ENCODE data around the gene CDR2L.
"Not testable (repeated sequence)": the region's sequence is repeated elsewhere in the genome, so short reads cannot be mapped to it uniquely, and the experiment has no call there.

Gene CDR2L

GRCh38 chr17:75010683-75011400 lies 23.4 kb downstream of the CDR2L start:
- Histone ChIP-seq H3K36me3 (ENCODE audit: control insufficient read depth, insufficient read depth, low read length) (no peaks in the 10 kb centered on the region), H3K27me3 (ENCODE audit: control insufficient read depth, insufficient read depth, low read length) (no peaks in the 10 kb centered on the region), H3K9ac (ENCODE audit: low read length) (no peak overlapping the region), H3K4me1 (ENCODE audit: control insufficient read depth, insufficient read depth, low read length) (peaks cover 15% of the 10 kb centered on the region), H3K4me3 (ENCODE audit: low read length) (no peak overlapping the region), H3K27ac (ENCODE audit: low read depth, low read length) (peak overlapping the region; percentile 92)

DNA sequence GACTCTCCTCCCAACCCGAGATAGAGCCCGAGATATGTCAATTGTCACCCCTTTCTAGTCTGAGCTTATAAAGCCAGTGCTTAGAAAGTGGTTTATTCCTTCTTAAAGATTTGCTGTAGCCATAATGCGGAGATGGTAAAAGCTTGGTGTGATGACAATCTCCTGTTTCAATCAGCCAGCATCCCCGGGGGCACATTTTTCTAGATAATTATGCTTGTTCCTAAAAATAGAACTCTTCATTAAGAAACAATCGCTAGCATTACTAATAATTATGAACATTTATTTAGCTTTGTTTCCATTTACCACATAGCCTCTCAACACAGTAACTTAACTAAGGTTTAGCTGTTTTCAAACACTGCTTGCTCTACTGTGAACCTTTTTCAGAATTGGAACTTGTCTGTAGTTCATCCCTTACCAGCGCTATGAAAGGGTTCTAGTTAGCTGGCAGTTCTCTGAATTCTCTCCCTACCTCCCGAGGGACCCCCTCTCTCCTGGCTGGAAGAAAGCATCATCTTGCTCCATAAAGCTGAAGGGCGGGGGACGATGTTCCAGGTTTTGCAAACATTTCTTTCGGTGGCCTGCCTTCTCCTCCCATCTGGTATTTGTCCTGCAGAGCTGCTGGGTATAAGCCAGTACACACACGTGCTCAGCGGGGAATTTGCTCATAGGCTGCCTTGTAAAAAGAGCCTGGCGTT lies 24.1 kb downstream of the CDR2L start:
- Histone ChIP-seq H3K4me3 (ENCODE audit: low read length) (peak overlapping the region; percentile 75), H3K27ac (ENCODE audit: low read depth, low read length) (peak overlapping the region; percentile 92), H3K9ac (ENCODE audit: low read length) (no peak overlapping the region), H3K27me3 (ENCODE audit: control insufficient read depth, insufficient read depth, low read length) (no peaks in the 10 kb centered on the region), H3K36me3 (ENCODE audit: control insufficient read depth, insufficient read depth, low read length) (no peaks in the 10 kb centered on the region), H3K4me1 (ENCODE audit: control insufficient read depth, insufficient read depth, low read length) (peaks cover 15% of the 10 kb centered on the region)

GRCh38 chr17:75012096-75012345 lies 24.6 kb downstream of the CDR2L start:
- Histone ChIP-seq H3K4me1 (ENCODE audit: control insufficient read depth, insufficient read depth, low read length) (peaks cover 15% of the 10 kb centered on the region), H3K36me3 (ENCODE audit: control insufficient read depth, insufficient read depth, low read length) (no peaks in the 10 kb centered on the region), H3K27me3 (ENCODE audit: control insufficient read depth, insufficient read depth, low read length) (no peaks in the 10 kb centered on the region), H3K4me3 (ENCODE audit: low read length) (peak overlapping the region; percentile 75), H3K9ac (ENCODE audit: low read length) (peak overlapping the region; percentile 64), H3K27ac (ENCODE audit: low read depth, low read length) (peak overlapping the region; percentile 92)

DNA sequence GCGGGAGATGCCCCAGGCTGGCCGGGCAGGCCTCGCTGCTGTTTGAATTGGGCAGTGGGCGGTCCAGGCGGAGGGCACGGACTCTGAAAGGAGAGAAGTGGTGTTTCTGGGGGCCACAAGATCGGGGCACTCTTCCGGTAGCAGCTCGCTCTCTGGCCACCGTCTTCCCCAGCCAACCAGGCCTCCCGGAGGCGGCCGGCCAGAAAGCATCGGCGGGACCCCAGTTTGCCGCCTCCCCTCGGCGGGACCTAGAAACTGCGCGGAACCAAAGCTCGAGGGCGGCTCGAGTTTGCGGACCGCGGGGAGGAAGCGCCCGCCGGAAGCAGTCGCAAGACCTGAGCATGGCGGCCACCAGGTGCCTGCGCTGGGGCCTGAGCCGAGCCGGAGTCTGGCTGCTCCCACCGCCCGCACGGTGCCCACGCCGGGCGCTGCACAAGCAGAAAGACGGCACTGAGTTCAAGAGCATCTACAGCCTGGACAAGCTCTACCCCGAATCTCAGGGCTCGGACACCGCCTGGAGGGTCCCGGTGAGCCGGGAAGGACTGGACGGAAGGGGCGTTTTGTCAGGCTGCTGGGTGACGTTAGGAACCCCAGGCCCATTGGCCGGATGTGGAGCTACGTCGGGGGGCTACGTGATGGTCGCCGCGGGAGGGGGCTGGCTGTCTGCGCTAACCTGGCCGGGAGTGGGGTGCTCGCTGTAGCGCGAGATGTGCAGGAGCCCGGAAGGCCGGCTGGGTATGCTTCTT lies 25.1 kb downstream of the CDR2L start, which contains the start of gene MRPL58:
Gene MRPL58, plus strand, starts transcription at position 325 of the 746 bp plus-strand sequence. Its CDS starts 17 bp downstream, at position 342.
- H3K9ac ChIP-seq (ENCODE audit: low read length), result peak within 1 kb of the TSS; percentile 64
- H3K4me3 ChIP-seq (ENCODE audit: low read length), result peak within 1 kb of the TSS; percentile 75
- H3K27me3 ChIP-seq (ENCODE audit: control insufficient read depth, insufficient read depth, low read length), result no peaks in the 10 kb centered on the region
- peak within 1 kb of the TSS; percentile 92 for H3K27ac ChIP-seq (ENCODE audit: low read depth, low read length)
- no peaks in the 10 kb centered on the region for H3K36me3 ChIP-seq (ENCODE audit: control insufficient read depth, insufficient read depth, low read length)
- peaks cover 15% of the 10 kb centered on the region for H3K4me1 ChIP-seq (ENCODE audit: control insufficient read depth, insufficient read depth, low read length)

DNA sequence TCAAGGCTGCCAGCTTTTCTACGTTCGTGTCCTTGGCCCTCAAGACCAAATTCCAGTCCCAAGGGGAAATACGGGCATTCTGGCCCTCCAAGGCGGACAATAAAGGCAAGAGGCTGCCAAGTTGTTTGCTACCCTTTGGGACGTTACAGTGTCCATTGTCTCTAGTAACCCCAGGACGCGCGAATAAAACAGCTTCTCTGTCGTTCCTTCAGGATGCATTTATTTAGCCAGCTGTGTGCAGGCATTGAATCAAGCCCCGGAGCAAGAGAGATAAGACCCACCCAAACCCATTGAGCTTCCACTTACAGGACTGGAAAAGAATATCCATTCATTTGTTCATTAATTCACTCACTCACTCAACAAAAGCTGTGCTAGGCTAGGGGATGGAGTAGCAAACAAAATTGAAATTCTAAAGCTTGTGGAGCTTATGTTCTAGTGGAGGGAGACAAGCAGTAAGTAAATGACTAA lies 25.7 kb downstream of the CDR2L start:
- H3K4me3 ChIP-seq (ENCODE audit: low read length), result peak overlapping the region; percentile 75
- peak overlapping the region; percentile 56 for H3K9ac ChIP-seq (ENCODE audit: low read length)
- peaks cover 15% of the 10 kb centered on the region for H3K4me1 ChIP-seq (ENCODE audit: control insufficient read depth, insufficient read depth, low read length)
- H3K27me3 ChIP-seq (ENCODE audit: control insufficient read depth, insufficient read depth, low read length), result no peaks in the 10 kb centered on the region
- H3K27ac ChIP-seq (ENCODE audit: low read depth, low read length), result peak overlapping the region; percentile 92
- no peaks in the 10 kb centered on the region for H3K36me3 ChIP-seq (ENCODE audit: control insufficient read depth, insufficient read depth, low read length)

DNA sequence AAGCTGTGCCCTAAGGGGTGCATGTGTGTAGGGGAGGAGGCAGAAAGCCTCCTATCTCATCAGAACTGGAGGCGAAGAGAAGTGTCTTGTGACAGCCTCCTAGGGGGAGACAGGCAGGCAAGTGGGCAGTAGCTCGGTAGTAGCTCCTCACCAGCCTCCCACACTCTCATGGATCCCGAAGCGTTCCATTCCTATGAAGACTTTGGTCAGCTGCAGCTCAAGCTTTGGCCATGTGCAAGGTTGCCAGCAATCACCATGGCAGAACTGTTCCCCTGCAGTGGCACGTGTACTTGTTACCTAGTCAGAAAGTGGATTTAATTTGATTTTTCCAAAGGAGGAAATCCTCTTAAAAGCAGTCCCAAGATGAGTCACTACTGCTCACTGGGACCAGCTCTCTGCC lies 31.7 kb downstream of the CDR2L start:
- H3K9ac ChIP-seq (ENCODE audit: low read length), result no peak overlapping the region
- H3K36me3 ChIP-seq (ENCODE audit: control insufficient read depth, insufficient read depth, low read length), result peaks cover 17% of the 10 kb centered on the region
- H3K4me1 ChIP-seq (ENCODE audit: control insufficient read depth, insufficient read depth, low read length), result no peaks in the 10 kb centered on the region
- H3K27me3 ChIP-seq (ENCODE audit: control insufficient read depth, insufficient read depth, low read length), result no peaks in the 10 kb centered on the region
- H3K27ac ChIP-seq (ENCODE audit: low read depth, low read length), result no peak overlapping the region
- H3K4me3 ChIP-seq (ENCODE audit: low read length), result no peak overlapping the region

GRCh38 chr17:75019710-75020109 lies 32.3 kb downstream of the CDR2L start:
- no peak overlapping the region for H3K4me3 ChIP-seq (ENCODE audit: low read length)
- H3K27ac ChIP-seq (ENCODE audit: low read depth, low read length), result no peak overlapping the region
- no peaks in the 10 kb centered on the region for H3K4me1 ChIP-seq (ENCODE audit: control insufficient read depth, insufficient read depth, low read length)
- no peaks in the 10 kb centered on the region for H3K27me3 ChIP-seq (ENCODE audit: control insufficient read depth, insufficient read depth, low read length)
- peaks cover 17% of the 10 kb centered on the region for H3K36me3 ChIP-seq (ENCODE audit: control insufficient read depth, insufficient read depth, low read length)
- H3K9ac ChIP-seq (ENCODE audit: low read length), result no peak overlapping the region

DNA sequence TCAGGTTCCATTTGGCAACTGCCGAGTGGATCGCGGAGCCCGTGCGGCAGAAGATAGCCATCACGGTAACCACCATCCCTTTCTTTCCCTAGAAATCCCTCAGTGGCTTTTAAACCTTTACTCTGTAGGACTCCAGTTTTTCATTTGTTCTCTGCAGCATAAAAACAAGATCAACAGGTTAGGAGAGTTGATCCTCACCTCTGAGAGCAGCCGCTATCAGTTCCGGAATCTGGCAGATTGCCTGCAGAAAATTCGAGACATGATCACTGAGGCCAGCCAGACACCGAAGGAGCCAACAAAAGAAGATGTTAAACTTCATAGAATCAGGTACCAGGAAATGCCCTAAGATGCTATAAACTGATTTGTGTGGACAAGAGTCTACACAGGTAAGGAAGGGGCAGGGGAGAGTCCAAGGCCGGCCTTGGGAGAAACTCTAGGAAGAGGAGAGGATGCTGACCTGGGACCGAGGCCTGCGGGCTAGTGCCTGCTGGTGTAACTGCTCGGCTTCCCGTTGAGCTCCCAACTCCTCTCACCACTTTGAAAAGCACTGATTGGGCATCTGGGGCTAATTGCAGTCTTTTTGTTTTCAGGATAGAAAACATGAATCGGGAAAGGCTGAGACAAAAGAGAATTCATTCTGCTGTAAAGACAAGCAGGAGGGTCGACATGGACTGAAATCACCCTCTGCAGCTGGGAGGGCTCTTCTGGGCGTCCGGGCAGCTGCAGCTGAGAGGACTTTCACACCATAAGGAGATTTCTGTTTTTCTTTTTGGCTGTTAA lies 33.1 kb downstream of the CDR2L start:
- no peaks in the 10 kb centered on the region for H3K27me3 ChIP-seq (ENCODE audit: control insufficient read depth, insufficient read depth, low read length)
- H3K27ac ChIP-seq (ENCODE audit: low read depth, low read length), result no peak overlapping the region
- no peak overlapping the region for H3K4me3 ChIP-seq (ENCODE audit: low read length)
- no peak overlapping the region for H3K9ac ChIP-seq (ENCODE audit: low read length)
- no peaks in the 10 kb centered on the region for H3K4me1 ChIP-seq (ENCODE audit: control insufficient read depth, insufficient read depth, low read length)
- H3K36me3 ChIP-seq (ENCODE audit: control insufficient read depth, insufficient read depth, low read length), result peaks cover 17% of the 10 kb centered on the region

DNA sequence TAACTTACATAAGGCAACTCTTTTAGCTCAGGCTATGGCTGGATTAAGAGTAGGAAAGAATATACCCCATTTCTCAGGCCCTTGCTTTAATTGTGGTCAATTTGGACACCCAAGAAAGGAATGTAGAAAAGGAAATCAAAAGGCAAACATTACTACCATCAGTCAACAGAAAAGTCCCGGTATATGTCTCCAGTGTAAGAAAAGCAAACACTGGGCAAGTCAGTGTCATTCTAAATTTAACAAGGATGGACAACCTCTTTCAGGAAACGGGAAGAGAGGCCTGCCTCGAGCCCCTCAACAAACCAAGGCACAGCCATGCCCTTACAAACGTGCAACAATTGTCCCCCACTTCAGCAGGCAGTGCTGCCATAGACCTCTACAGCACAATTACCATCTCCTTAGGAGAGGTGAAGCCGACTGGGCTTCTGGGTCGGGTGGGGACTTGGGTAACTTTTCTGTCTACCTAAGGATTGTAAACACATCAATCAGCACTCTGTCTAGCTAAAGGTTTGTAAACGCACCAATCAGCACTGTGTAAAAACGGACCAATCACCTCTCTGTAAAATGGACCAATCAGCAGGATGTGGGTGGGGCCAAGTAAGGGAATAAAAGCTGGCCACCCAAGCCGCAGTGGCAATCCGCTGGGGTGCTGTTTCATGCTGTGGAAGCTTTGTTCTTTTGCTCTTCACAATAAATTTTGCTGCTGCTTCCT lies 37.4 kb downstream of the CDR2L start:
- Histone ChIP-seq H3K36me3 (ENCODE audit: control insufficient read depth, insufficient read depth, low read length) (peaks cover 8% of the 10 kb centered on the region), H3K9ac (ENCODE audit: low read length) (no peak overlapping the region), H3K4me3 (ENCODE audit: low read length) (no peak overlapping the region), H3K4me1 (ENCODE audit: control insufficient read depth, insufficient read depth, low read length) (no peaks in the 10 kb centered on the region), H3K27me3 (ENCODE audit: control insufficient read depth, insufficient read depth, low read length) (no peaks in the 10 kb centered on the region), H3K27ac (ENCODE audit: low read depth, low read length) (no peak overlapping the region)

DNA sequence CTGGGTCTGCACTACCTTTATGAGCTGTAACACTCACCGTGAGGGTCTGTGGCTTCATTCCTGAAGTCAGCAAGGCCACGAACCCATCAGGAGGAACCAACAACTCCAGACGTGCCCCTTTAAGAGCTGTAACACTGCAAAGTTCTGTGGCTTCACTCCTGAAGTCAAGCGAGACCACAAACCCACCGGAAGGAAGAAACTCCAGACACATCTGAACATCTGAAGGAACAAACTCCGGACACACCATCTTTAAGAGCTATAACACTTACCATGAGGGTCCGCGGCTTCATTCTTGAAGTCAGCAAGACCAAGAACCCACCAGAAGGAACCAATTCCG lies 37.9 kb downstream of the CDR2L start:
- H3K36me3 ChIP-seq (ENCODE audit: control insufficient read depth, insufficient read depth, low read length); H3K4me3 ChIP-seq (ENCODE audit: low read length); H3K4me1 ChIP-seq (ENCODE audit: control insufficient read depth, insufficient read depth, low read length); H3K27ac ChIP-seq (ENCODE audit: low read depth, low read length); H3K9ac ChIP-seq (ENCODE audit: low read length); H3K27me3 ChIP-seq (ENCODE audit: control insufficient read depth, insufficient read depth, low read length): not testable (repeated sequence)

DNA sequence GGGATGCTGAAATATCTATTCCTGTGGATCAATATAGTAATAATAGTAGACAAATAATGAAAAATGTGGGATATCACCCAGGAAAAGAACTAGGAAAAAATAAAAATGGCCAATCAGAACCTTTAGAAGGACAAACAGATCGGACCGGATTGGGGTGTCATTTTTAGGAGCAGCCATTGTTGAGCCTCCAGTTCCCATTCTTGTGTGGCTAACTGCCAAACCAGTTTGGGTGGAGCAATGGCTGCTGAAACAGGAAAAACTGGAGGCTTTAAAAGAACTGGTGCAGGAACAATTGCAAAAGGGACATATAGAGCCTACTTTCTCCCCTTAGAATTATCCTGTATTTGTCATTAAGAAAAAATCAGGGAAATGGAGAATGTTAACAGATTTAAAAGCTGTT lies 39.2 kb downstream of the CDR2L start:
- not testable (repeated sequence) for H3K36me3 ChIP-seq (ENCODE audit: control insufficient read depth, insufficient read depth, low read length); H3K27me3 ChIP-seq (ENCODE audit: control insufficient read depth, insufficient read depth, low read length)

DNA sequence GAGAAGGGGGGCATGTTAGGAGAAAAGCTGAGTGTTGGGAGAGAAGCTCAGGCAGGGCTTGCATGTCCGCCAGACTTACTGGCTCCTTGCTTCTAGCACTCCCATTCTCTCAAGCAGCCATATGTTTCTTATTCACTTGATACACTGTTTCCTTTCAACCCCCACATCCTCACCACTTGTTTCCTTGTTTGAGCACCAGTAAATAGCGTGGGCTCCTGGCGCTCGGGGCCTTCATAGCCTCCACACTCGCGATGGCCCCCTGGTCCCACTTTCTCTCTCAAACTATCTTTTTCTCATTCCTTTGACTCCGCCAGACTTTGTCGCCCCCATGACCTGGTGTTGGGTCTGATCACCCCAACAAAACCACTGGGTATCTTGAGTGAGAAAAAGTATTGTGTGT lies 42.7 kb downstream of the CDR2L start:
- Histone ChIP-seq H3K9ac (ENCODE audit: low read length) (no peak overlapping the region), H3K4me1 (ENCODE audit: control insufficient read depth, insufficient read depth, low read length) (peaks cover 3% of the 10 kb centered on the region), H3K27me3 (ENCODE audit: control insufficient read depth, insufficient read depth, low read length) (no peaks in the 10 kb centered on the region), H3K36me3 (ENCODE audit: control insufficient read depth, insufficient read depth, low read length) (no peaks in the 10 kb centered on the region), H3K4me3 (ENCODE audit: low read length) (no peak overlapping the region), H3K27ac (ENCODE audit: low read depth, low read length) (no peak overlapping the region)

More for the DNA sequence above, 39.2 kb downstream of the CDR2L start:
- not testable (repeated sequence) for H3K9ac ChIP-seq (ENCODE audit: low read length); H3K4me1 ChIP-seq (ENCODE audit: control insufficient read depth, insufficient read depth, low read length); H3K27ac ChIP-seq (ENCODE audit: low read depth, low read length); H3K4me3 ChIP-seq (ENCODE audit: low read length)
